HG02763 (cell line): Measurements from ENCODE around the gene NENF.
"Not testable (repeated sequence)": the region's sequence is repeated elsewhere in the genome, so short reads cannot be mapped to it uniquely, and the experiment has no call there.

Source experiments
- ATAC-seq: cut with Tn5 transposase; IDR thresholded peaks from one replicate; pipeline ENCODE4 v1.9.1; 2021; ENCODE audit warnings: mild to moderate bottlenecking, moderate library complexity; ENCODE audit not compliant: unreplicated experiment

NENF gene

GRCh38 chr1:212479188-212479587 lies 46.5 kb downstream of the NENF start:
- no peak for ATAC-seq

DNA sequence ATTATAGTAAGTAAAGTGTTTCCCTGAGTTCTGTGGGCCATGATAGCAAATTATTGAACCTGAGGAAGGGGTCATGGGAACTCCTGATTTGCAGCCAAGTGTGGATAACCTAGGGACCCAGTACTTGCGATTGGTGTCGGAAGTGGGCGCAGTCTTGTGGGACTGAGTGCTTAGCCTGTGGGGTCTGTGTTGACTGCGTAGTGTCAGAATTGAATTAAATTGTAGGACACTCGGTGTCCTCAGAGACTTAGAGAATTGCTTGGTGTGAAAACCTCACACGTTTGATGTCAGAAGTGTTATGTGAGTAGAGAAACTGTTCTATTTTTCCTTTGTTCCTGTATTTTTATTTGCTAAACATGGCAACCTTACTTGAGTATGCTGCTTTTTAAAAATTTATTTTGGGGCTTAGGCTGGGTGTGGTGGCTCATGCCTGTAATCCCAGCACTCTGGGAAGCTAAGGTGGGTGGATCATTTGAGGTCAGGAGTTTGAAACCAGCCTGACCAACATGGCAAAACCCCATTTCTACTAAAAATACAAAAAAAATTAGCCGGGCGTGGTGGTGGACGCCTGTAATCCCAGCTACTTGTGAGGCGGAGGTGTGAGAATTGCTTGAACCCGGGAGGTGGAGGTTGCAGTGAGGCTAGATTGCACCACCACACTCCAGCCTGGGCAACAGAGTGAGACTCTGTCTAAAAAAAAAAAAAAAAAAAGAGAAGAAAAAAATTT lies 48.2 kb downstream of the NENF start:
- ATAC-seq: not testable (repeated sequence)

GRCh38 chr1:212481438-212481767 lies 48.7 kb downstream of the NENF start:
- no peak for ATAC-seq

DNA sequence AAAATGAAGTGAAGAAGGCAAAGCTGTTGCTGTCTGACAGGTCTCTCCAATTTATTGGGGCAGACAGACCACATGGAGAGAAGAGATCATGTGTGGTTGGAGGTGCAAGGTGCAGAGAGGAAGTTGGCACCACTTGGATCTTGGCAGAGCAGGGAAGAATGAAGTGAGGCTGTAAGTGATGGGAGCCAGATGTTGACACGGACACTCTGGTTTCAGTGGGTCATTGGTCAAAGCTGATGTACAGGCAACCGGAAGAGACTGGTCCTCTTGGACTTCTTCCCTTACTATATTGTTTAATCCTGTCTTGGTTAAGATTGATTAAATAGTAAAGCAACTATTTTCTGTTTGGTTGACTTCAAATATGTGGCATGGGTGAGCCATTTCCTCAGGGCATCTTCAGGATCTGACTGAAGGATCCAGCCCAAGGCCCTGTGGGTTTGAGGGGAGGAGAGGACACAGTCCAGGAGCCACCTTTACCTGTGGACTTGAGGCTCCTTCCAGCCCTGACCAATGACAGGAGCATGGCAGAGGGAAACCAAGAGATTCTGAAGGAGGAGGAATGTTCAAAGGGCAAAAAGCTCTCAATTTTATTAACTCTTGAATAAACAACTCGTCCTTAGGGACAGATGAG lies 49.4 kb downstream of the NENF start:
- ATAC-seq: no peak

DNA sequence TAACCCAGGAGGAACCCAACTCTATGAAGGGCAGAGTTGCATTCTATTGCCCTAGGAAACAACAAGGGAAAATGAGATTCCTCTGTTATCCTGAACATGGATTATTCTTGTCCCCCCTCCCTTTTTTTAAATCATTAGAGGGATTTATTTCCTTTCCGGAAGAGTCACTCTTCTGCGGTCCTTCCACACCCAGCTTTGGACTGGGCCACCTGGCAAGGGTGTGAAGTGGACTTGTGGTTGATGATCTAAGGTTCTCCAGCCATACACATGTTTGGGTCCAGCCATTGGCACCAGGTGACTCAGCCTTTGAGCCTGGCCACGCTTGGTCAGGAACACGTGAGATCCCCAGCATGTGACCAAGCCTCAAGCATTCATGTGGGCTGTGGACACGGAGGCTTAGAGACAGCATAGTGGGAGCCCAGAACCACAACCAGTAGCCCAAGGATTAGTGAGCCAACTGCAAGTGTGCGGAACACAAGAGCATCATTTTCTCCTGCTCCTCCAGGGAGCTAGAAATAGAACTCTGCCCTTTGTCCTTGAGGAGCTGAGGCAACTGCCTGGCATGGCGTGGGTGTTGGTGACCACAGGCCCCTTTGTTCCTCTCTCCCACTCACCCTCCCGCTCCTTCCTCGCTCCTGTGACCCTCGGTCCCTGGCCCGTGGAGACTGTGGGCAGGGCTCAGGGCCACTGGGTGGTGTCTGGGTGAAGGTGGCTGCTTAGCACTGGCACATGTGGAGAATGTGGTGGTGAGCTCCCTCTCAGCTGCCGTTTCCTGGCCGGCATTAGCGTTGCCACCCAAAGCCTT lies 50.1 kb downstream of the NENF start:
- no peak for ATAC-seq

DNA sequence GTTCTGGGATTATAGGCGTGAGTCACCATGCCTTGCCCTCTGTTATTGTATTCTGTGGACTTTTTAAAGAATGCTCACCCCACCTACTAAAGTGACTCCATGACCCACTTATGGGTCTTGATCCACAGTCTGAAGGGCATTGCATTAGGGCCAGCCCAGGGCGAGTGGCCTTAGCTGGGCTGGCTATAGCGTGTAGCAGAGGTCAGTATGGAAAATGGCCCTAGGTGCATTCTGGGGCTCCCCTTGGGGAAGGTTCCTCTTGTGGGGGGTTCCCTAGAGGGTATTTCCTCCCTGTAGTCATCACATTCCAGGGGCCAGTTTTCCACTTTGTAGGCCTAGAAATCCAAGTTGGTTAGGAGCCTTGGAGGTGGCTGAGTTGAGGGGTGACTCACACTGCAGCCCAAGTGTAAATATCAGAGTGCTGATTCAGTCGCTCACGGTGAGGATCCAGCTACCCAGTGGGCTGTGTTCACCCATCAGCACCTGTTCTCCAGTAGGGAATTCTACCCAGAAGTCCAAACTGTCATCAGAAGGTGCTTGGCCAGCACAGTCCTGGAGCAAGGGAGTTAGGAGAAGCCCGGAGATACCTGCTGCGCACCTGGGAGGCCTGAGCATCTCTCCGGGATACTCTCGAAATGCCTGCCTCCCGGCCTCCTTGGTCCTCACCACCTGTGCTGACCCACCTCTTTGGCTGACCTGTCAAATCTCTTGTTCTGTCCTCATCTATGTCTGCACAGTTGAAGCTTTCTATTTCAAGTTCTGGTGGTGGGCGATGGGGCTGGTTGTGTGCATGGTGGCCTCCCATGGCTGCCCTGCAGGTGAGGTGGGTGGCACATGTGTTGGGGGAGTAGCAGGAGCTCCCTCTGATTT lies 52.2 kb downstream of the NENF start:
- ATAC-seq: no peak

- ATAC-seq: no peak
These were observed 52.8 kb downstream of the NENF start for GRCh38 chr1:212485571-212485912.

DNA sequence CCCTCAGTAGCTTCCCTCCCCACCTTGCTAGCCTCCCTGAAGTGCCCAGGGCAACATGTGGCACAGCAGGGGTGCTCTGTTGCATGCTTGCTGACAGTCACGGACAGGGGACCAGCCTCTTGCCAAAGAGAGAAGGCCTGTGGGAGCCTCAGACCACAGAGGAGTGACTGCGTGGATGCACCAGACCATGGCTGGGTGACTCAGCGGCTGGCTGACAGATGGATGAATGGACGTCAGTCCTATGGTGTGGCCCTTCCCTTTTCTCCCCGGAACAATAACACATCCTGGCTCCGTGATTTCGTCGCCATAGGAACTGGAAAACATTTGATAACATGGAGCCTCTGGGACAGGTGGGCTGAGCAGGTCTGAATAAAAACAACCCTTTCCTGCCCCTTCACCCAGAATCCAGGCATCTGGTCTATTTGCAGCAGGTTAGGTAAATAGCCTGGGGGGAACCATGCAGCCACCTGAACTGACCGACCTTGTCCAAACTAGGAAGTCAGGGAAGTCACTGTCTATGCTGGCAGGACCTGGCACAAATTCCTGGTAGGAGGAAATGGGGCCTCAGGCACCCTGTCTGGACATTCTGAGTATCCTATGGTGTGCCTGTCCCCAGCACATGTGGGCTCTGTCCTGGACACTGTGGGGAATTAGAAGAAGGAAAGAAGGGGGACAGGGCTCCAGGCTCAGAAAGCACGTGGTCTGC lies 53.3 kb downstream of the NENF start:
- ATAC-seq: no peak

DNA sequence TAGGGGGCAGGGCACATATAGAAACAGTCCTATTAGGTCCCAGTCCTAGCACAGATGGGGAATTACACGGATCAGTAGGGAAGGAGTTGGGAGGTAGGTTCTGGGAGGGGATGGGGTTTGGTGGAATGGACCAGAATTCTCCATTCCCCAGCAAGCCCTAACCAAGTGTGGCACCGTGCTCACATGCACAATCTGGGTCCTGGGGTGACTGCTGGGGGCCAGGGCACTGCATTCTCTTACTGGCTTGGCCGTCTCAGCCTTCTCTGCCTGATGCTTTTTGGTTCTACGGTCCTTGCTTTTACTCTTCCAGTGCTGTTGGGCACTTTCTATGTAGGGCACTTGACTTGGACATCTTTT lies 53.9 kb downstream of the NENF start:
- ATAC-seq: no peak

DNA sequence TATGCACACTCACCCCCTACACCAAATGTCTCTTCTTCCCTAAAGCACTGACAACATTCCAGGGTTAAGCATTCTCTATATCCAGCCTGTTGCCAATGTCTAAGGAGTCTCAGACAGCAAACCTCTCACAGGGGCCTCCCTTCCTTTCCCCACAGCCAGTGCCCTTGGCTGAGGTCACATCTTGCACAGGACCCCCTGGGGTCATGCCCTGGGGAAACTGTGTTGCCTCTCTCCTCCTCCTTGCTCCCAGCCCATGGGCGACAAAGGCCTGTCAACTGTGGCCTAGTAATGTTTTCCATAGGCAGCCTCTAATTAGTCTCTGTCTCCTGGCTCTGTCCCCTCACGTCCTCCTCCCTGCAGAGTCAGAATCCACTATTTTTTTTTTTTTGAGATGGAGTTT lies 54.6 kb downstream of the NENF start:
- no peak for ATAC-seq

- no peak for ATAC-seq
These were observed 55.2 kb downstream of the NENF start for GRCh38 chr1:212487774-212488435.

GRCh38 chr1:212488436-212489283 lies 55.9 kb downstream of the NENF start:
- ATAC-seq: peak; percentile 74

GRCh38 chr1:212489284-212489859 lies 56.7 kb downstream of the NENF start:
- ATAC-seq: no peak

DNA sequence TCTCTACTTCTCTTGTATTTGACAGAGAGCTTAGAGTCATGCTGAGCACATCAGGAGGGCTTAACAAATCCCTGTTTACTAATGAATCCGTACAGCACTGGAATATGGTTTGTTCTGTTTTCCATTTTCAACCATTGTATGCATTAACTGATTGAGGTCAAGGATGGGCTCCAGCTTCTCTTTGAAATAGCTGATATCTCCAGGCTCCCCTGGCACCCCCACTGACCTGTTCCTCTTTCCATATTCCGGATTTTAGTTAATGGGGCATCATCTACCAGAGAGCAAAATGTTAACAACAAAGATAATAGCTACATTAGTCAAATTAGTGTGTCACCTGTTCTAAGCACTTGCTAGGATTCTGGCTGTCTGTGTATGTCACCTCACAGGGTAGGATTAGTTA lies 57.6 kb downstream of the NENF start:
- ATAC-seq: no peak

DNA sequence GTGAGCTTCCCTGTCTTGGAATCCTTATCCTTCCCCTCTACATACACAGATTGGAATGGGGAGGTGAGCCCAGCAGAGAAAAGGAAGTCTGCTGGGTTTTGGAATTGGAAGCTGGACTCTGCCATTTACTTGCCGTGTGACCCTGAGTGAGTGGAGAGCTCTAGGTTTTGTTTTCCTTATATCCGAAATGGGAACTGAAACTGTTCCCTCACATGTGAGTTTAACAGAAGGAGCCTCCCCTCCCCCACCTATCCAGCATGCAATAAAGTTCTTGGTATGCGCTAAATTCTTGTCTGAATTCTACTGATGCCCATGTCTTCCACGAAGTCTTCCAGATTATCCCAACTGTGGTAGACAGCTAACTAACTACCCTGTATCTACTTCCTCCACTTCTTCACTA lies 58.7 kb downstream of the NENF start:
- no peak for ATAC-seq
